Measurements from ENCODE around the gene HMX3.

The HMX3 gene

DNA sequence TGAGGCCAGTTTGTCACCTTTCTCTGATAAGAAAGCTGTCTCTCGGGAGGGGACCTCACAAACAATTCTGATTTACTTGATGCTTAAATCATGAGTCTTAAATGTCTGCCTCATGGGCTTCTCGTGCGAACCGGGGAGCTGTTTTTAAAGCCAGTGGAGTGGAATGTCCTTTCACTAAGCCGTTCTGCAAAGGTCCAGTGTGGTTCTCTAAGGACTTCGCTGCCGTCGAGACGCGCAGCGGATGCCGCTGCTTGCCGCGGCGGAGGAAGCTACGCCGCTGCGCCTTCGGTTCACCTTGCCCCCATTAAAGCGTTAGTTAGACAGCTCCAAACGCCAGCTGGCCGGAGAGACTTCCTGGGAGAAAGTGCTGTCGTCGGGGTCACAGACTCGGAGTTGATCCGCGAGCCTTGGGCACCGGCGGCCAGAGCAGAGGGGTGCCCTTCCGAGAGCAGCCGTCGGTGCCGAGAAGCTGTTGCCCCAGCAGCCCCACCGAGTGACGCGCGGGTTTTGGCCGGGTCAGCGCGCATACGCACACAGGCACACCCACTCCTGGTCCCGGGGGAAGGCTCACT lies 1.3 kb upstream of the HMX3 start:
- H3K9me3 ChIP-seq (ENCODE audit: control insufficient read depth in 2 of 2, low read length in 2 of 2) = no peaks in the 10 kb centered on the region
- peaks cover 0 to 9% of the 10 kb centered on the region in 2 donors for H3K4me1 ChIP-seq (ENCODE audit: control insufficient read depth in 2 of 2, insufficient read depth in 2 of 2, low read length in 2 of 2)
- H3K4me3 ChIP-seq (ENCODE audit: low read length in 2 of 2) = peak overlapping the region in 1 of 2 donors; percentile 20
- peaks cover 64 to 83% of the 10 kb centered on the region in 2 donors for H3K27me3 ChIP-seq (ENCODE audit: control insufficient read depth in 2 of 2, insufficient read depth in 2 of 2, low read length in 2 of 2)
- no peak overlapping the region for H3K27ac ChIP-seq (ENCODE audit: low read depth in 2 of 2, low read length in 2 of 2)
- H3K9ac ChIP-seq (ENCODE audit: low read depth in 1 of 2, low read length in 2 of 2) = no peak overlapping the region
- no peaks in the 10 kb centered on the region for H3K36me3 ChIP-seq (ENCODE audit: control insufficient read depth in 2 of 2, insufficient read depth in 2 of 2, low read length in 2 of 2)

DNA sequence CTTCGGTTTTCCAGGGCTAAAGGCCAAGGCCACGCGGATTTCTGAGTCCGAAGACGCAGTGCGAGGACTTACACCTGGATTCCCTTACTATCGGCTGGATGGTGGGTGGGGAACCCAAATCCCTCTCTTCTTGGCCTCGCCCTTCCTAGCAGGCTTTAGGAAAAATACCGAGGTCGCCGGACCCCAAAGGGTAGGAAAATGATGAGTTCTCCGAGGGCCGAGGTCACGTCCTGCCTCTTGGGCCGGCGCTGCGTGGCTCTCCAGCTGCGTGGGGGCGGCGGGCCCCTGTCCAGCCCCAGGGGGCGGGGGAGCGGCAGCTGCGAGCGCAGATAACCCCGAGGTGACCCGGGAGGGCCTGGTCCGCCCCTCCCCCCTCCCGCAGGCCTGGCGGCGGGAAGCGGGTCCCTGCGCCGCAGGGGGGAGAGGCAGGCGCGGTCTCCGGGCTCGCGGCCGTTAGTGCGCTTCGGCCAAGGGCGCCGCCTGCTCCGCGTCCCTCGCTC lies 805 bp upstream of the HMX3 start:
- Histone ChIP-seq H3K4me1 (ENCODE audit: control insufficient read depth in 2 of 2, insufficient read depth in 2 of 2, low read length in 2 of 2) (peaks cover 0 to 9% of the 10 kb centered on the region in 2 donors), H3K27ac (ENCODE audit: low read depth in 2 of 2, low read length in 2 of 2) (no peak overlapping the region), H3K4me3 (ENCODE audit: low read length in 2 of 2) (no peak overlapping the region), H3K36me3 (ENCODE audit: control insufficient read depth in 2 of 2, insufficient read depth in 2 of 2, low read length in 2 of 2) (no peaks in the 10 kb centered on the region), H3K27me3 (ENCODE audit: control insufficient read depth in 2 of 2, insufficient read depth in 2 of 2, low read length in 2 of 2) (peaks cover 69 to 83% of the 10 kb centered on the region in 2 donors), H3K9me3 (ENCODE audit: control insufficient read depth in 2 of 2, low read length in 2 of 2) (no peaks in the 10 kb centered on the region), H3K9ac (ENCODE audit: low read depth in 1 of 2, low read length in 2 of 2) (no peak overlapping the region)

DNA sequence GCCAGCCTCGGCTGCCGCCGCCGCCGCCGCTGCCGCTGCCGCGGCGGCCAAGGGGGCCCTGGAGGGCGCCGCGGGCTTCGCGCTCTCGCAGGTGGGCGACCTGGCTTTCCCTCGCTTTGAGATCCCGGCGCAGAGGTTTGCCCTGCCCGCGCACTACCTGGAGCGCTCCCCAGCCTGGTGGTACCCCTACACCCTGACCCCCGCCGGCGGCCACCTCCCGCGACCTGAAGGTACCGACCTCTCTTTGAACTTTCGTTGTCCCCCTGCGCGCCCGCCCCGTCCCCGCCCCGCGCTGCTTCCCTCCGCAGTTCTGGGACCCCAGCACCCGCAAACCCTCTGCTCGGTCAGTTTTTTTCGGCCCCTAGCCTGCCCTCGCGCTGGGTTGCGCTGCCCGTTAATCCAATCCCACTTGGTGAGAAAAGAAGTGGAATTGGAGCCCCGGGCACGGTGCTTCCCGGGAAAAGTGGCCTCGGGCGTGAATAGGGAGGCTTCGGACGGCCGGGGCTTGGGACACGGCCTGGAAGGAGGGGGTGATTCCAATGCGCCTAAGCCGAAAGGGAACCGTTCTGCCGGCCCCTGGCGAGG lies 543 bp downstream of the HMX3 start:
- peaks cover 79 to 84% of the 10 kb centered on the region in 2 donors for H3K27me3 ChIP-seq (ENCODE audit: control insufficient read depth in 2 of 2, insufficient read depth in 2 of 2, low read length in 2 of 2)
- H3K4me1 ChIP-seq (ENCODE audit: control insufficient read depth in 2 of 2, insufficient read depth in 2 of 2, low read length in 2 of 2) = peaks cover 0 to 9% of the 10 kb centered on the region in 2 donors
- no peaks in the 10 kb centered on the region for H3K36me3 ChIP-seq (ENCODE audit: control insufficient read depth in 2 of 2, insufficient read depth in 2 of 2, low read length in 2 of 2)
- H3K9me3 ChIP-seq (ENCODE audit: control insufficient read depth in 2 of 2, low read length in 2 of 2) = no peaks in the 10 kb centered on the region
- no peak overlapping the region for H3K27ac ChIP-seq (ENCODE audit: low read depth in 2 of 2, low read length in 2 of 2)
- no peak overlapping the region for H3K4me3 ChIP-seq (ENCODE audit: low read length in 2 of 2)
- no peak overlapping the region for H3K9ac ChIP-seq (ENCODE audit: low read depth in 1 of 2, low read length in 2 of 2)

DNA sequence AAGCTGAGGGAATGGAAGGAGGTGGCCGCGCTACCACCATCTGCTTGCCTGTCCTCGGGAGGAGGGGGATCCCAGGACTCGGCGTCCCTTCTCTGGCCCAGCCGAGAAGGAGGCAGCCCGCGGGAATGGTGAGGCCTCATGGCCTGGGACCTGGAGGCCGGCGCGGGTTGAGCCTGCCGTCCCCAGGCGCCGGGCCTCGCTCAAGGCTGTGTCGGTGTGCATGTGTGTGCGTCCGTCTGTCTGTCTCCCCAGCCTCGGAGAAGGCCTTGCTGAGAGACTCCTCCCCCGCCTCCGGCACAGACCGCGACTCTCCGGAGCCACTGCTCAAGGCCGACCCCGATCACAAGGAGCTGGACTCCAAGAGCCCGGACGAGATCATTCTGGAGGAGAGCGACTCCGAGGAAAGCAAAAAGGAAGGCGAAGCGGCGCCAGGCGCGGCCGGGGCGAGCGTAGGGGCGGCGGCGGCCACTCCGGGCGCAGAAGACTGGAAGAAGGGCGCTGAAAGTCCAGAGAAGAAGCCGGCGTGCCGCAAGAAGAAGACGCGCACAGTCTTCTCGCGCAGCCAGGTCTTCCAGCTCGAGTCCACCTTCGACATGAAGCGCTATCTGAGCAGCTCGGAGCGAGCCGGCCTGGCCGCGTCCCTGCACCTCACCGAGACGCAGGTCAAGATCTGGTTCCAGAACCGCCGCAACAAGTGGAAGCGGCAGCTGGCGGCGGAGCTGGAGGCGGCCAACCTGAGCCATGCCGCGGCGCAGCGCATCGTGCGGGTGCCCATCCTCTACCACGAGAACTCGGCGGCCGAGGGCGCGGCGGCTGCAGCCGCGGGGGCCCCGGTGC lies 1.3 kb downstream of the HMX3 start:
- Histone ChIP-seq H3K27ac (ENCODE audit: low read depth in 2 of 2, low read length in 2 of 2) (no peak overlapping the region), H3K9me3 (ENCODE audit: control insufficient read depth in 2 of 2, low read length in 2 of 2) (no peaks in the 10 kb centered on the region), H3K4me3 (ENCODE audit: low read length in 2 of 2) (no peak overlapping the region), H3K4me1 (ENCODE audit: control insufficient read depth in 2 of 2, insufficient read depth in 2 of 2, low read length in 2 of 2) (peaks cover 0 to 9% of the 10 kb centered on the region in 2 donors), H3K27me3 (ENCODE audit: control insufficient read depth in 2 of 2, insufficient read depth in 2 of 2, low read length in 2 of 2) (peaks cover 78 to 84% of the 10 kb centered on the region in 2 donors), H3K36me3 (ENCODE audit: control insufficient read depth in 2 of 2, insufficient read depth in 2 of 2, low read length in 2 of 2) (no peaks in the 10 kb centered on the region), H3K9ac (ENCODE audit: low read depth in 1 of 2, low read length in 2 of 2) (no peak overlapping the region)

DNA sequence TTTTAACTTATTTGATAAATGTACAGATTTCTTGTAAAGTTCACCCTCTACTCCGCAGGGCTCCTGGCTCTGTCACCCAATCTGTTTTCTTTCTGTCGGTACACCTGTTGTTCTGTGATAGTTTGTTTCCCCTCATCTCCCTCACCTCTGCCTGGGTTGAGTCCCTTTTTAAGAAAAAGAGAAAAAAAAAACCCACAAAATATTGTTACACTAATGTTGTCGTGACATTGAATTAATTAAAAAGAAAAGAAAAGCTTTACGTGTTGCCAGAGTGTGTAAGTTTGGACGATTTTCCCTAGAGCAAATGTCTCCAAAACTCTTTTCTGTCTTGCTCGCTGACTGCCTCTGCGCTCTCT lies 3.4 kb downstream of the HMX3 start:
- peak overlapping the region in 1 of 2 donors; percentile 34 for H3K9ac ChIP-seq (ENCODE audit: low read depth in 1 of 2, low read length in 2 of 2)
- H3K27ac ChIP-seq (ENCODE audit: low read depth in 2 of 2, low read length in 2 of 2) = no peak overlapping the region
- no peaks in the 10 kb centered on the region for H3K36me3 ChIP-seq (ENCODE audit: control insufficient read depth in 2 of 2, insufficient read depth in 2 of 2, low read length in 2 of 2)
- H3K9me3 ChIP-seq (ENCODE audit: control insufficient read depth in 2 of 2, low read length in 2 of 2) = no peaks in the 10 kb centered on the region
- H3K4me3 ChIP-seq (ENCODE audit: low read length in 2 of 2) = no peak overlapping the region
- peaks cover 77 to 80% of the 10 kb centered on the region in 2 donors for H3K27me3 ChIP-seq (ENCODE audit: control insufficient read depth in 2 of 2, insufficient read depth in 2 of 2, low read length in 2 of 2)
- peaks cover 0 to 9% of the 10 kb centered on the region in 2 donors for H3K4me1 ChIP-seq (ENCODE audit: control insufficient read depth in 2 of 2, insufficient read depth in 2 of 2, low read length in 2 of 2)

DNA sequence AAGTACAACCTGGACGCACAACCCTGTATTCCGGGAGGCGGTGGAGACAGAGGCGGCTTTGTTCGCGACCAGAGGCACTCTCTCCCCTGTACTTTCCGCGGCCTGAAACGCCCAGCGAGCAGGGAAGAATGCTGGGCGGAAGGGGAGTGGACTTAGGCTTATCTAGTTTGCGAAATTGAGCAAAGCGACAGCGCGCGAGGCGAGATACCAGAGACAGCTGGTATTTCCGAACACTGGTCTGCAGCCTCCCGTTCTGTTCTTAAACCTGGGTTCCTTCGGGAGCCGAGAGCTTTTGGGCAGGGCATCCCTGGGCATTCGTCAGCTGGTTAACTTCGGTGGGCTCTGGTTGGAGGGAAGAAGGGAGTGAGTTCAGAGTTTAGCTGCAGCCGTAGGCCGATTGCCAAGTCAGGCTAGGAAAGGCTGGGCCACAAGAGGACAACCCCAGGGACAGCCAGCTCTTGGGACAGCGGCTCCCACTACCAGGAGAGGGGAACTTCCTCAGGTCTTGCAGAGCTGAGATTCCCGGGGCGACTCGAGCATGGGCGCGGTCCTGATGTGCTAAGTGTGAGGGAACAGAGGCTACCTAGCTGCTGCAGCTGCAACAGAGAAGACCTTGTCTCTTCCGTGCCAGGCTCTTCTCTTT lies 3.9 kb downstream of the HMX3 start:
- H3K27ac ChIP-seq (ENCODE audit: low read depth in 2 of 2, low read length in 2 of 2) = no peak overlapping the region
- no peak overlapping the region for H3K4me3 ChIP-seq (ENCODE audit: low read length in 2 of 2)
- H3K36me3 ChIP-seq (ENCODE audit: control insufficient read depth in 2 of 2, insufficient read depth in 2 of 2, low read length in 2 of 2) = no peaks in the 10 kb centered on the region
- H3K9ac ChIP-seq (ENCODE audit: low read depth in 1 of 2, low read length in 2 of 2) = peak overlapping the region in 1 of 2 donors; percentile 34
- H3K4me1 ChIP-seq (ENCODE audit: control insufficient read depth in 2 of 2, insufficient read depth in 2 of 2, low read length in 2 of 2) = peaks cover 0 to 9% of the 10 kb centered on the region in 2 donors
- H3K27me3 ChIP-seq (ENCODE audit: control insufficient read depth in 2 of 2, insufficient read depth in 2 of 2, low read length in 2 of 2) = peaks cover 77 to 80% of the 10 kb centered on the region in 2 donors
- no peaks in the 10 kb centered on the region for H3K9me3 ChIP-seq (ENCODE audit: control insufficient read depth in 2 of 2, low read length in 2 of 2)

DNA sequence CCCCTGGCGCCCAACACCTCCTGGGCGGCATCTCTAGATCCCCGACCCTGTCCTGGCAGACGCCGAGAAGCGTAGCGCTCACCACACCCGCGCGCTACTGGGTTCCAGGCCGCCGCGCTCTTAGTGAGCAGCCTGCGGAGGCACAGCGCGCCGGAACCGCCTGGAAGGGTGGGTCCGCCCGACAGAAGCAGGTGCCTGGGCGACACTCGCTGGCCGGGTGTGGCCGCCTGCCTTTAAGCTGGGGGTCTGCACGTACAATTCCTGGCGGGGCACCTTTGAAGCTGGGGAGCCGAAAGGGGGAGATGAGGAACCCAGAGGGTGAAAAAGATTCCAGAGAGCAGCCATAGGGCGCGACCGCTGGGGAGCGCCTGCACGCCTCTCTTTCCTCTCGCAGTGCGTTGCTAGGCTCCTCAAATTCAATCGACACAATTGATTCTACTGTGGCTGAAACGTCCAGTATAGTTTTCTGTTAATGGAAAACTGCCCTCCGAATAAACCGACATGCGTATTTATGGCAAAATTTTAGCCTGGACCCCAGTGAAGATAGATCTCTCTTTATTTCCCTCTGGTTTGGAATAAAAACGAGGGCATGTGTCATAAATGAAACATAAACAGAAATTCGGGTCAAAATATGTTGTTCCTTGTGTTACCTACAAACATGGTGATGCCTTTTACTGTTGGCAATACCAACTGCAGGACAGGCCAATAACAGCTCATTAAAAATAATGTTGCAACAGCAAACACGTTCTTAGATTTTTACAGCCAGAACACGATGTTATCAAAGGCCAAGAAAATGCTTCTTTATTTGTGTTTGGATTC lies 4.6 kb downstream of the HMX3 start:
- Histone ChIP-seq H3K36me3 (ENCODE audit: control insufficient read depth in 2 of 2, insufficient read depth in 2 of 2, low read length in 2 of 2) (no peaks in the 10 kb centered on the region), H3K27ac (ENCODE audit: low read depth in 2 of 2, low read length in 2 of 2) (no peak overlapping the region), H3K27me3 (ENCODE audit: control insufficient read depth in 2 of 2, insufficient read depth in 2 of 2, low read length in 2 of 2) (peaks cover 80 to 81% of the 10 kb centered on the region in 2 donors), H3K9me3 (ENCODE audit: control insufficient read depth in 2 of 2, low read length in 2 of 2) (no peaks in the 10 kb centered on the region), H3K9ac (ENCODE audit: low read depth in 1 of 2, low read length in 2 of 2) (no peak overlapping the region), H3K4me3 (ENCODE audit: low read length in 2 of 2) (no peak overlapping the region), H3K4me1 (ENCODE audit: control insufficient read depth in 2 of 2, insufficient read depth in 2 of 2, low read length in 2 of 2) (peaks cover 0 to 6% of the 10 kb centered on the region in 2 donors)

DNA sequence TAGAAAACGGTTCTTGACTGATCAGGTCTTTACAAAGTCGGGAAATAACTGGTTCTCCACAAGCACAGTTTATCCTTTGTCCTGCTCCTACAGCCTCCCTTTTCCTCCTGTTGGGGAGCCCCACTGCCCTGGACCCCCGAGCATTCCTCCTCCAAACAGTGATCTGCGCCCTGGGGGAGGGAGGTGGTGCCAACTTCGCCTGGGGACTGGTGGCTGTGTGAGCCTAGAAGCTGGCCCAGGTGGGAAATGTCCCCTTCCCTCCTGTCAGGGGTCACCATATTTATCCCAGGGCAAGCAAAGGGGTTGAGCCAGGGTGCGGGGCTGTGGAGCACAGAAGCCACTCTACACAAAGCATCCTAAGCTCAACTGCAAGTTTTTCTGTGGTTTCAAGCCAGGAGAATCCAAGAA lies 5.2 kb downstream of the HMX3 start:
- Histone ChIP-seq H3K27me3 (ENCODE audit: control insufficient read depth in 2 of 2, insufficient read depth in 2 of 2, low read length in 2 of 2) (peaks cover 85 to 86% of the 10 kb centered on the region in 2 donors), H3K36me3 (ENCODE audit: control insufficient read depth in 2 of 2, insufficient read depth in 2 of 2, low read length in 2 of 2) (no peaks in the 10 kb centered on the region), H3K9me3 (ENCODE audit: control insufficient read depth in 2 of 2, low read length in 2 of 2) (no peaks in the 10 kb centered on the region), H3K4me1 (ENCODE audit: control insufficient read depth in 2 of 2, insufficient read depth in 2 of 2, low read length in 2 of 2) (peaks cover 0 to 5% of the 10 kb centered on the region in 2 donors), H3K9ac (ENCODE audit: low read depth in 1 of 2, low read length in 2 of 2) (no peak overlapping the region), H3K4me3 (ENCODE audit: low read length in 2 of 2) (no peak overlapping the region), H3K27ac (ENCODE audit: low read depth in 2 of 2, low read length in 2 of 2) (no peak overlapping the region)

DNA sequence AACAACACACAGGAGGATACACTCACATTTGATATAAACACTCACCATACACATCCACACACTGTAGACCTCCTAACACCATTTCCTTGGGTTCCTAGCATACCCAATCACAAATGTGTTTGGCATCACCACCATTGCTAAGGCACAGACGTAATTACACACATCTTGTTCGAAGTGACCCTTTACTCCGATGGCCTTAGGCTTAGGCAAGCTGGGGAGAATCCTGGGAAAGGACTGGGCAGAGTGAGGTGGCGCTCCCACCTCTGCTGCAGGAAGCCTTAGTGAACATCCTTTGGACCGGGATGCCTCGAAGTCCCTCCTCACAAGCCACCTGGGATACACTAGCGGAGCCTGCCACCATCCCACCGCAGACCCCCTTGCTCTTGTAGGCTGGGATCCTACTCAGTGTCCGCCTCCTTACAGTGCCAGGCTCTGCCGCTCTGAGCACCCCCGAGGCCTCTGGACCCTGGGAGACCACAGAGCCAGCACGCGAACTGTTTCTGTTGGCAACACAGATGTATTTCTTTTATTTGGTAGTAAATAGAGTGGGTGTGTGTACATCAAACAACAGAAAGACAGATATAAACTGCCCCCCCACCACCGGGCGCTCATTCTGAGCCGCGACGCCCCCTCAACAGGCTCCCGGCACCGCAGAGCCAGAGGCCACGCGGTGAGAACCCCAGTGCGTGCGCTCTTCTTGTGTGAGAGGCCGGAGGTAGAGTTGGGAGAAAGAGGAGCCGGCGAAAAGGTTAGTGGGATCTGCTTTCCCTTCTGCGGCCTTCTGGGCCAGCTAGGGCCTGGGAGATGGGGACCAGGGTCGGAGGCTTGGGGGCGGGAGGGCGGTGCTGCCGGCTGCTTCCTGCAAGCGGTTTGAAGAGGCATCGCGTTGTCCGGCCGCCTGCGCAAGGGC lies 6.3 kb downstream of the HMX3 start:
- no peak overlapping the region for H3K4me3 ChIP-seq (ENCODE audit: low read length in 2 of 2)
- H3K9me3 ChIP-seq (ENCODE audit: control insufficient read depth in 2 of 2, low read length in 2 of 2) = no peaks in the 10 kb centered on the region
- no peak overlapping the region for H3K9ac ChIP-seq (ENCODE audit: low read depth in 1 of 2, low read length in 2 of 2)
- H3K36me3 ChIP-seq (ENCODE audit: control insufficient read depth in 2 of 2, insufficient read depth in 2 of 2, low read length in 2 of 2) = no peaks in the 10 kb centered on the region
- no peak overlapping the region for H3K27ac ChIP-seq (ENCODE audit: low read depth in 2 of 2, low read length in 2 of 2)
- peaks cover 85 to 87% of the 10 kb centered on the region in 2 donors for H3K27me3 ChIP-seq (ENCODE audit: control insufficient read depth in 2 of 2, insufficient read depth in 2 of 2, low read length in 2 of 2)
- H3K4me1 ChIP-seq (ENCODE audit: control insufficient read depth in 2 of 2, insufficient read depth in 2 of 2, low read length in 2 of 2) = peaks cover 0 to 2% of the 10 kb centered on the region in 2 donors

Data from mucosa of rectum (tissue), 2 donors.